Measurements from ENCODE around the gene PIBF1.
"Not testable (repeated sequence)": the region's sequence is repeated elsewhere in the genome, so short reads cannot be mapped to it uniquely, and the experiment has no call there.

Gene PIBF1

GRCh38 chr13:72820898-72821279 is 39.0 kb downstream of the PIBF1 start:
- DNase-seq: no peak

GRCh38 chr13:72823081-72823480 is 41.1 kb downstream of the PIBF1 start:
- no peak for DNase-seq

GRCh38 chr13:72823724-72824123 is 41.8 kb downstream of the PIBF1 start:
- no peak for DNase-seq

GRCh38 chr13:72834601-72835000 is 52.7 kb downstream of the PIBF1 start:
- no peak for DNase-seq

- peak; percentile 6 for DNase-seq
Observed at GRCh38 chr13:72839831-72840426, 58.0 kb downstream of the PIBF1 start.

- no peak for DNase-seq
Observed at GRCh38 chr13:72842991-72843390, 61.1 kb downstream of the PIBF1 start.

- DNase-seq: not testable (repeated sequence)
Observed at GRCh38 chr13:72845148-72845547, 63.2 kb downstream of the PIBF1 start.

- DNase-seq: no peak
Observed at GRCh38 chr13:72849571-72849970, 67.6 kb downstream of the PIBF1 start.

GRCh38 chr13:72850959-72851677 is 69.2 kb downstream of the PIBF1 start:
- no peak for DNase-seq

- no peak for DNase-seq
Observed at GRCh38 chr13:72851678-72852014, 69.7 kb downstream of the PIBF1 start.

GRCh38 chr13:72852207-72852606 is 70.3 kb downstream of the PIBF1 start:
- DNase-seq: no peak

- no peak for DNase-seq
Observed at GRCh38 chr13:72853000-72853399, 71.1 kb downstream of the PIBF1 start.

- no peak for DNase-seq
Observed at GRCh38 chr13:72864142-72865011, 82.4 kb downstream of the PIBF1 start.

- DNase-seq: no peak
Observed at GRCh38 chr13:72868229-72868628, 86.3 kb downstream of the PIBF1 start.

- no peak for DNase-seq
Observed at GRCh38 chr13:72875233-72875632, 93.3 kb downstream of the PIBF1 start.

- DNase-seq: no peak
Observed at GRCh38 chr13:72884101-72884500, 102.2 kb downstream of the PIBF1 start.

- DNase-seq: no peak
Observed at GRCh38 chr13:72886272-72887067, 104.5 kb downstream of the PIBF1 start.

GRCh38 chr13:72889495-72889894 is 107.6 kb downstream of the PIBF1 start:
- no peak for DNase-seq

- no peak for DNase-seq
Observed at GRCh38 chr13:72890546-72890945, 108.6 kb downstream of the PIBF1 start.

- DNase-seq: no peak
Observed at GRCh38 chr13:72891423-72891822, 109.5 kb downstream of the PIBF1 start.

GRCh38 chr13:72896869-72897268 is 114.9 kb downstream of the PIBF1 start:
- no peak for DNase-seq

GRCh38 chr13:72901546-72901945 is 119.6 kb downstream of the PIBF1 start:
- not testable (repeated sequence) for DNase-seq

- DNase-seq: no peak
Observed at GRCh38 chr13:72908416-72908815, 126.5 kb downstream of the PIBF1 start.

Data from T-helper 9 cell (primary cell).